ENCODE measurements around the gene SENP6.

SENP6 gene

DNA sequence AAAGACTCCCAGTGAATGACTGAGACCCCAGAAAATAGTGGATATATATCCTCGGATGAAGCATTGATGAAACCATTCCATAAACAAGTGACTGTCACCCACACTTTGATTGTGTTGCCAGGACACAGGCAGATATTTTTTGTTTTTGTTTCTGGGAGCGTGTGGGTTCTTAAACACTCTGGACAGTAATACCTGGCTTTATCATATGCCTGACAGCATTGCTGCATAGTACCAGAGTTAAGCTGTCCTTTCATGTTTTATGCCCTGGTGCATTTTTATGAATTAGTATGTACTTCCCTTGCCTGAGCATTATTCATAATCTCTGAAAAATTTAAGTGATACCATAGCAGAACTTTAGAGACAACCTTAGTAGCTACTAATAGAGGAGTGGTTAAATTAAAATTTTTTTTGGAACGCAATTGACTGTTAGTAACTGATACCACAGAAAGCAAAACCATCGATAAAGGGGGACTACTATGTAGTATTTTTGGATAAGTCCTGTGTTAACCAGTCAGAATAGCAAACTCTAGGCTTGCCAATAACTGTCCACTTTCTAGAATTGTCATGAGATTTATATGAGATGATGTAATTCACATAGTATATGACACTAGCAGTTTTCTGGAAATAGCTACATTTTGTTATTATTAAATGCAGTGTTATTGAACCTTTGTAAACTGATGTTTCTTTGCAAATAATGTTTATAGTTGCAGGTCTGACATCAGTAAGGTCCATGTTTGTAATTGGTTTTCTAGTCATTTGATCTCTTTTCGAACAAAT is 30.4 kb downstream of the SENP6 start:
- TF ChIP-seq, protein P1, sequence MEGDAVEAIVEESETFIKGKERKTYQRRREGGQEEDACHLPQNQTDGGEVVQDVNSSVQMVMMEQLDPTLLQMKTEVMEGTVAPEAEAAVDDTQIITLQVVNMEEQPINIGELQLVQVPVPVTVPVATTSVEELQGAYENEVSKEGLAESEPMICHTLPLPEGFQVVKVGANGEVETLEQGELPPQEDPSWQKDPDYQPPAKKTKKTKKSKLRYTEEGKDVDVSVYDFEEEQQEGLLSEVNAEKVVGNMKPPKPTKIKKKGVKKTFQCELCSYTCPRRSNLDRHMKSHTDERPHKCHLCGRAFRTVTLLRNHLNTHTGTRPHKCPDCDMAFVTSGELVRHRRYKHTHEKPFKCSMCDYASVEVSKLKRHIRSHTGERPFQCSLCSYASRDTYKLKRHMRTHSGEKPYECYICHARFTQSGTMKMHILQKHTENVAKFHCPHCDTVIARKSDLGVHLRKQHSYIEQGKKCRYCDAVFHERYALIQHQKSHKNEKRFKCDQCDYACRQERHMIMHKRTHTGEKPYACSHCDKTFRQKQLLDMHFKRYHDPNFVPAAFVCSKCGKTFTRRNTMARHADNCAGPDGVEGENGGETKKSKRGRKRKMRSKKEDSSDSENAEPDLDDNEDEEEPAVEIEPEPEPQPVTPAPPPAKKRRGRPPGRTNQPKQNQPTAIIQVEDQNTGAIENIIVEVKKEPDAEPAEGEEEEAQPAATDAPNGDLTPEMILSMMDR (conservative IDR thresholded peaks at IDR 0.05): no peak
- no peak for TF ChIP-seq ZFX (IDR thresholded peaks at IDR 0.05)
- H3K27ac ChIP-seq: no peak overlapping the region

DNA sequence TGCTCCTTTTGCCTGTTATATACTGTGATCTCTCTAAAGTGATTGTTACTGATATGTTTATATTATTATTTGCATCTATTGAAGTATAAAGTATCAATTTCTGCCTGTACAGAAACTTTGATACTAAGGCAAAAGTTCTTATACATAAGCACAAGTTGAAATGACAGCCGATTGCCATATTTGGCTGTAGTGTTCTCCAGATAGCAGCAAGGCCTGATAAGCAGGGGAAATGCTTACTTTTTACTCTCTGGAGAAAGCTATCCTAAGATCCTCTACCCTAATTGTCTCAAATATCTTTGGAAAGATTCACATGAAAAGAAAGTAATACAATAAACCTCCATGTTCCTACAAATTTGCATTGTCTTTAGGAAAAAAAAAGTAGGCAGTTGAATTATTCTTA is 31.4 kb downstream of the SENP6 start:
- H3K27ac ChIP-seq: no peak overlapping the region
- TF ChIP-seq ZFX (IDR thresholded peaks at IDR 0.05): no peak
- TF ChIP-seq, protein P1 (conservative IDR thresholded peaks at IDR 0.05): no peak

DNA sequence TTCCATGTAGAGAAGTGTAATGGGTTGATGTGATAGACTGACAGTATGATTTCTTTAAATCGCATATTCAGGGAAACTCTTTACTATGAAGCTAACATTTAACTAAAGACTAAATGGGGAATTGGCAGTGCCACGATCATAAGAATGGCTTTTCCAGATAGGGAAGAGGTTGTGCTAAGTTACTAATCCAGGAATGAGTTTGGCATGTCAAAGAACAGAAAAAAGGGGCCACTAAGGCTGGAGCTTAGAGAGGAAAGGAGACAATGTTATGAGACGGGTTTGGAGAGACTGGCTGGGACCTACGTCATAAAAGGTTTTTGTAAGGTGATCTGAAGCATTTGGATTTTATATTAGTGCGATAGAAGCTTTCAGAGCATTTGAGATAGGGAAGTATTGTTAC is 40.6 kb downstream of the SENP6 start:
- TF ChIP-seq, protein P1 (conservative IDR thresholded peaks at IDR 0.05): no peak
- no peak for TF ChIP-seq ZFX (IDR thresholded peaks at IDR 0.05)
- no peak overlapping the region for H3K27ac ChIP-seq

DNA sequence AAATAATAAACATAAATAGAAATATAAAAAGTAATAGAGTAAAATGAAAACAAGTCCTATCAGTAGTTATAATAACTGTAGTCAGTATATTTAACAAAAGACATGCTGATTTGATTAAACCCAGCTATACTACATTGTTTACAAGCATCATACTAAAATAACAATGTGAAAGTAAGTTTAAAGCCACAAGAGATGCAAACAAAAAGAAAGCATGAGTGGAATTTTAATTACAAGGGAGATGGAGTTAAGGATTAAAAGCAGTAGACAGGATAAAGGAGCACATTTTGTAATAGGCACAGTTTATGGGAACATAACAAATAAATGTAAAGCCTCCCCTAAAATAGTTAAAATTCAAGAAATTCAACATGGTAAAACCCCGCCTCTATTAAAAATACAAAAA is 41.5 kb downstream of the SENP6 start:
- H3K27ac ChIP-seq: no peak overlapping the region
- TF ChIP-seq, protein P1 (conservative IDR thresholded peaks at IDR 0.05): no peak
- no peak for TF ChIP-seq ZFX (IDR thresholded peaks at IDR 0.05)

DNA sequence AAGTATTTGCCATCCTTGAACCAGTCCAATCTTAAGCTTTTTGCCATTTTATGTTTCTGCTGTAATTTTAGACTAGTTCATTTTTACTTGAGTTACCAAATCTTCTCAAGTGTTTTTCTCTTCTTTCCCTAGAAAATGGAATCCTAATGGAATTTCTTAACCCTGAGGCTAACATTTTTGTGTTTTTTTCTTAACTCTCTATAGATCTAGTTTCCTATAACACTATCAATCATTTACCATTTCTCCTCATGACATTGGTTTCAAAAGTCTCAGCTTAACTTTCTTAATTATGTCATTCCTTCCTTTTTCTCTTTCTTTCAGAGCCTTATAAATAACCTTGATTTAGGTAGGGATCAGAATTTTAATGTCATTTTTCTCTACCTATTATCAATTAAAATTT is 54.8 kb downstream of the SENP6 start:
- TF ChIP-seq, protein P1 (conservative IDR thresholded peaks at IDR 0.05): no peak
- TF ChIP-seq ZFX (IDR thresholded peaks at IDR 0.05): no peak
- H3K27ac ChIP-seq: no peak overlapping the region

DNA sequence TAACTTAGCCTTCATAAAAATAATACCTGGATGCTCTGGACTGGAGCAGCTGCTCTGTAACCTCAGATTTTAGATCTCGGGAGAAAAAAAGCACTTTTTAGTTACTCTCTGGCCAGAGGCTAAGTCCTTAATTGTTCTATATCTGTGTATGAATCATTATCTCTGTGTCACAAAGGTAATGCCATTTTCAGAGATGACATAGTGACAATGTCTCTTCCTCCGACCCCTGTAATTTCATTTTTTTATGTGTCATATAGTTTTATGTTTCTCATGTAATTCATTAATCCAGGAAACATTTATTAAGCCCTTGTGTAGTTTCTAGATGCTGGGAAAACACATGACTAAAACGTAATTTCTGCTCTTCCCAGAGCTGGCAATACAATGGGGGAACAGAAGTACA is 55.6 kb downstream of the SENP6 start:
- no peak overlapping the region for H3K27ac ChIP-seq
- TF ChIP-seq, protein P1 (conservative IDR thresholded peaks at IDR 0.05): no peak
- TF ChIP-seq ZFX (IDR thresholded peaks at IDR 0.05): no peak

DNA sequence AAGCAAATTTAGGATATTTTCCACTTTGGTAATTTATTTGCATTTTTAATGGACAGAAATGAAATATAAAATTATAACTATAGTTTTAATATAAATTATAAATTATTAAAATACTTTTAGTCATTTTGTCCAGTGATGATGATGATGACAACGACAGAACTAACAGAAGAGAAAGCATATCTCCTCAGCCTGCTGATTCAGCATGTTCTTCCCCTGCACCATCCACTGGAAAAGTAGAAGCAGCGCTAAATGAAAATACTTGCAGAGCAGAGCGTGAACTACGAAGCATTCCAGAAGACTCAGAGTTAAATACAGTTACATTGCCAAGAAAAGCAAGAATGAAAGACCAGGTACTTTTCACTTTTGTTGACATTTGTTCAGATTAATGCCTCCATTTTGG is 64.9 kb downstream of the SENP6 start:
- H3K27ac ChIP-seq: no peak overlapping the region
- TF ChIP-seq ZFX (IDR thresholded peaks at IDR 0.05): no peak
- TF ChIP-seq, protein P1 (conservative IDR thresholded peaks at IDR 0.05): no peak
